GM21737 (cell line): ENCODE data around the gene BGLAP.
A peak's percentile ranks its signal among the peaks of the same experiment; 100 is the strongest.

Experiments used
- ATAC-seq: cut with Tn5 transposase; IDR thresholded peaks from one replicate; pipeline ENCODE4 v1.9.1; 2021; ENCODE audit warnings: mild to moderate bottlenecking, moderate library complexity; ENCODE audit not compliant: unreplicated experiment

BGLAP gene

DNA sequence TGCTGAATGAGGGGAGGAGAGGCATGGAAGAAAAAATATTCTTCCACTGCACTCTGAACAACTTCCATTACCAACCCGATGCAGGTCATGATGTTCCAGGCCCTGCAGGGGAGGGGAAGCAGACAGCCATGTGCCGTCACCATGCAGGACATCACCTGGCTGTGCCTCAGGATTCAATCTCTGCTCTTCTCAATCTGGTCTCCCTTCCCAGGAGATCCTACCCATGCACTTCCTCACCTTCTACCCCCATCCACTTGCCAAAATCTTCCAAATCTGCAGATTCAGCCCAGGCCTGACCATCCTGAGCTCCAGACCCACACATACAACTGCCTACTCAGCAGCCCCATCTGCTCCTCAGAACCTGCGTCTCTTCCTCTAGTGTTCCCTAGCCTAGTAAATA is 11.7 kb downstream of the BGLAP start:
- ATAC-seq: no peak

GRCh38 chr1:156257711-156258110 is 15.7 kb downstream of the BGLAP start:
- ATAC-seq: no peak

DNA sequence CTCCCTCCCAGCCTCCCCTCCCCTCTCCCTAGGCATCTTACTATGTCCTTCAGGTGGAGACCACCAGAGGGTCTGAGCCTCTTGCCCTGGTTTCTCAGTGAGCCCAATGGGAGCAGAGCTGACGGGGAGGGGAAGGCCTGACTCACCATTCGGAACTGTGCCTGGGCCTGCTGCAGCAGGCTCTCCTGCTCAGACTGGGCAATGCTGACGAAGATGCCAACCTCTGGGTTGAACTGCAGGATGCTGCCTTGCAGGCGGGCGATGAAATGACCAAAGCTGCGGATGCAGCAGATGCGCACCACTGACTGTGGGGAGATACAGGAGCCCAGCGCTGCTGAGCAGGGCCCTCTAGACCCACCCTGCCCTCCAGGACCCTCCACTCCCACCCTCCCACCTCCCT is 16.9 kb downstream of the BGLAP start:
- no peak for ATAC-seq

DNA sequence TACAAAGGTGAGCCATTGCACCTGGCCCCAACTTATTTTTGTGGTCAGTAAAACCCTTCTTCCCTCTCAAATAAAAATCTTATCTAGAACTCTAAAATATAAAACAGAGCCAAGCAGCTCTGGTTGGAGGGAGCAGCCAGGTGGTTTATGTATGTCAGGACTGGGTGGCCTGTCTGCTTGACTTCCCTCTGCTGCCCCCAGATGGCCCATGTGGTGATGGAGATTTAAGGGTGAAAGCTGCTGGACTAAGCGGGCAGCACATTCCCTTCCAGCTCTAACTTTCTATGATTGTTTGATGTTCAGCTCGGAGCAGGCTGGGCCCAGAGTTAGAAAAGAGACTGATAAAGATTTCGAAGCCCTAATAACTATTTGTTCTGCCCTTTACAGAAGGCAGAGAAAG is 17.8 kb downstream of the BGLAP start:
- no peak for ATAC-seq

- no peak for ATAC-seq
Observed at GRCh38 chr1:156260896-156261295, 18.9 kb downstream of the BGLAP start.

DNA sequence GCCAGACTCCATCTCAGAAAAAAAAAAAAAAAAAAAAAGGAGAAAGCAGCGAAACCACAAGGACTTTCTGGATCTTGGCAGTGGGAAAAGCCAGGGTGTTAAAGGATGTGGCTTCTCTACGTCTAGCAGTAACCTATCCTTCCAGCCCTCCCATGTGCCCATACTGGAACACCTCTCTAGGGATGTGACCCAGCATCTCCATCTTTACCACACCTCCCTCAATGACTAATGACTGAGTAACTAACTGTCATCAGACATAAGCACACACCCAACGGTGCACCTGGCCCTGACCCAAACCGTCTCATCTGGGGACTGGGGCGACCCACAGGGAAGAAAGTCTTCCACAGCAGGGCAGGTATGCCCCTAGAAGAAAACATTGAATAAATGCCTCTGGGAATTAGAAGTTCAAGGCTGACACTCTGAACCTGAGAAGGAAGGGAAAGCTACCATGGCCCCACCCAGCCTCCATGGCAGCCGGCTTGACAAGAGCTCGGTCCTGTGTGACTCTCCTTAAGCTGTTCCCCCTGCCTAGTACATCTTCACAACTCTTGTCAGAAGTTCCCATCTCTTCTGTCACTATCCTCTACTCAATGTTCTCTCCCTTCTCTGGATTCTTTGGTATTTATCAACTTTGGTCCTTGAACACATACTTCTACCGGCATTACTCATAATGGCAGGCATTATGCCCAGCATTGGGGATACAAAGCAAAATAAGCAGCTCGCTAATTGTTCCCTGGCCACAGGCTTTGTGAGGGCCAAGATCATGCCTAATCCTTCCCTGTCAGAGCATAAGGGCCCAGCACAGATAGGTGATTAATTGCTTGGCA is 20.7 kb downstream of the BGLAP start:
- ATAC-seq: no peak

- ATAC-seq: no peak
Observed at GRCh38 chr1:156263288-156263655, 21.3 kb downstream of the BGLAP start.

DNA sequence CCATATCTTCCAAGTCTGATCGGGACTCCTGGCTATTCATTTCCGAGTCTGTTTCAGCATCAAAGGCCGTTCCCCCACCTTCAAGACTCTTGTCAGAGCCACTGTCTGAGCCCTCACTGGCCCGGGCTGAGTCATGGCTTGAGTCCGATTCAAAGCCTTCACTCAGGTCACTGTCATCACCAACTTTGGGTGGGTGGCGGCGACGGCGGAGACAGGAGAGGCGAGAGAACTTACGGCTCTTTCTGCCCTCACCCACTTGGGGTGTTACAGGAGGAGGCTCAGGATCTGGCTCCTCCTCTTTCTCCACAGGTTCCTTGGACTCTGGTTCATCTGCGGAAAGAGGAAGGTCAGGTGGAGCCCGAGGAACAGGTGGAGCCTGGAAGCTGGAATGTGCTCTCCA is 24.1 kb downstream of the BGLAP start:
- ATAC-seq: no peak

DNA sequence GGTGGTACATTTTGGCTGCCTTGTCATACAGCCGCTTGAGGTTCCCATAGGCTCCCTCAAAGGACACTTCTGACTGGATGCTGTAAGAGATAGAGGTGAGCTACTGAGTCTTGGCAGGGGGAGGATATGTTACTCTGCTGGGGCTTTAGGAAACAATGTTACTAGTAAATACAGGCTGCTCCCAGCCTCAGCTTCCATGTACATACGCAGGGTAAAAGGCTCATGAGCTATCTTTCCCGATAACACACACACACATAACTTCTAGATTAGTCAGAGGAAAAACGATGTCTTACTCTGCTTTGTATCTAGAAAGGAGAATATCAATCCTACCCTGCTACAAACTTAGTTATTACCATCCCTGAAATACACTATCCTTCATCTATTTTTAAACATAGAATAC is 26.4 kb downstream of the BGLAP start:
- no peak for ATAC-seq

- no peak for ATAC-seq
Observed at GRCh38 chr1:156270314-156270713, 28.3 kb downstream of the BGLAP start.

DNA sequence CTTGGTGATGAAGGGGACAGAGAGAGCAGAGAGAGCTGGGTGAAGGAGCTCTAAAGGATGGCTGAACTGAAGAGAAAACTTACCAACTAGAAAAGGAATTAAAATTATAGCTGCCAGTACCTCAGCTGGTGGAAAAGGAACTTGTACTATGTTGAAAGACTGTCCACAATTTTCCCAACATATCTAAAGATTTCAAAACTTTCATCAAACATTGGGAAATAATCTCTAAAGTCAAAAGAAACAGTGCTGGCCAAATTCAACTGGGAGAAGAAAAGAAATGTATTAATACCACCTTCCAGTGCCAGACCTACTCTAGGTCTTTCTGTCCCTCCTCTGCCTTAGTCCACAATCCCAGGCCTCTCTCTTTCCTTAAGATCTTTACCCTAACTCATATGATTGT is 34.5 kb downstream of the BGLAP start:
- ATAC-seq: no peak

- ATAC-seq: no peak
Observed at GRCh38 chr1:156276966-156277381, 35.0 kb downstream of the BGLAP start.

- no peak for ATAC-seq
Observed at GRCh38 chr1:156279837-156280236, 37.9 kb downstream of the BGLAP start.

DNA sequence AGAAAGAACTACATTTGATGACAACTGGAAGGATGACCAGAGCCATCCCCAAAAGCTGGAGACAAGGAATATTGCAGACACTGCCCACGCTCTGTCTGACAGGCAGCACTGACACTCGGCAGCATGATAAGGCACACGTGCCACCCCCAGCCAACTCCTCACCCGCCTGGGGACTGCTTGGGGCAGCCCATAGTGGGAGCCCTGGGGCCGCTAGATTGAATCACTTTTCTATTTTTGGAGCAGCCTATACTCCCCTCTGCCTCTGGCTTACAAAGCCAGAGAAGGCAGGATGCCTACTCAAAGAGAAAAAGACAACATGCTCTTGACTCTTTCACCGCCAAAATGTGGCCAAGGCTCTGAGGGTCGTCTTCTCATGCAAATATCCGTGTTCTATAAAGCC is 39.3 kb downstream of the BGLAP start:
- no peak for ATAC-seq

GRCh38 chr1:156281693-156282478 is 39.9 kb downstream of the BGLAP start:
- ATAC-seq: peak; percentile 16

DNA sequence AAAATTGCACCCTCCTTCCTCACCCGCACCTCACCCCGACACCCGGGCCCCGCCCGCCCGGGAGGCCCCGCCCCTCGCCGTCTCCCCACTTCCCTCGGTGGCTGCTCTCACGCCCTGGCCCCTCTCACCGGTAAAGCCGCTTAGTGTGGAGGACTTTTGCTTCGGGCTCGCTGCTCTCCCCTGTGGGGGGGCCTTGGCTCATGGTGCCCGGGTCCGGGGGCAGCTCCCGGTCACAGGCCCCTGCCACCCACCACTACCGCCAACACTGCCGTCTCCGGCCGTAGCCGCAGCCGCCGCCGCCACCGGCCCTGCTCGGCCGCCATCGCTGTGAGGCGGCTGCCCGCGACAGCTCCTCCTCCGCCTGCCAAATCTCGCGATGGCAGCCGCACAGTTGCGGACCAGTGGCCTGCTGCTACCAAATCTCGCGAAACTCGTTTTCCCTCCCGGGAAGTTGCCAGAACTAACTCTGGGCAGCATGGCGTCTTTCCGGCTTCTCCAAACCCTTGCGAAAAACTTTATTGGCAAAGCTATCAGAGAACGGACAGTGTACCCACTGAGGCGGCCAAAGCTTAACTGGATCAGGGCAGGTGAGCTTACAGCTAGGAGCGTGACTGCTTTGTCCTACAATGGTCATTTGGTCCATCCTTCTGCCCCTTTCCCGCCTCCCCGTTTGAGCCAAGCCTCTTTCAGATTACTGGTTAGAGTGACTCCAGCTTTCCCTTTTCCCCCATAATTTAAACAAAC is 40.7 kb downstream of the BGLAP start, which contains the start of gene SMG5:
Gene SMG5, minus strand, starts transcription at position 347 of the 744 bp plus-strand sequence. Its CDS starts 145 bp downstream, at position 202.
- peak; percentile 76 for ATAC-seq

DNA sequence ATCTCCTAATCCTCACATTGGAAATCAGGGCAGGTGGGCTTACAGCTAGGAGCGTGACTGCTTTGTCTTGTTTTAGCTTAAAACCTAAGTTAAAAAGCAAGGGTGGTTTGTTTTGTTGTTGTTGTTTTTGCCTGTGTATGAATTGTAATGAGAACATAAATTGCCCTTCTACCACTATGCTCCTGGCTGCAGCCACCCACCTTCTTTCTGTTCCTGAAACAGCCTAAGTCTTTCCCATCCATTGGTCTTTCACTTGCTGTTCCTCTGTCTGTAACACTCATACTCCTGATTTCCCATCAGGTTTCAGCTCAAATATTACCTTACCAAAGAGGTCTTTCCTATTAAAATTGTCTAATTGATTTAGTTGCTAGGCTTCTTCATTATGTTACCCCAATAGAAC is 41.5 kb downstream of the BGLAP start:
- ATAC-seq: no peak

DNA sequence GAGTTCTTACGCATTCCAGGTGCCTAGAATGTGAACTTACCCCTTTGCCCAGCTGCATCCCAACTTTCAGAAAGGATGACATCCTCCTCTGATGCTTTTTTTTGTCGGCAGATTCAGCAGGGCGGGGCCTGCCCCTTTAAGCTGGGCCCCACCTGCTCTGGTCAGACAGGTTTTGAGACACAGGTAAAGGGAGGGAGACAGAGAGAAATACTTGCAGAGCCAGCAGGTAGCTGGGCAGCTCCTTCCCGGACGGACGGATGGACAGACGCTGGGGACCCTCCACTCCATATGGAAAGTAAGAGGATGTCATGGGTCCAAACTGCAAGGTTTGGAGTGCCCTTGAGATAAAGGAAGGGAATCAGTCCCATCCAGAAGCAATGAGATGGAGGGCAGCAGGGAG is 42.1 kb downstream of the BGLAP start, which contains the start of gene TMEM79:
Gene TMEM79, plus strand, starts transcription at position 214 of the 400 bp plus-strand sequence. CDS start 902 bp downstream, outside the sequence.
- no peak for ATAC-seq

DNA sequence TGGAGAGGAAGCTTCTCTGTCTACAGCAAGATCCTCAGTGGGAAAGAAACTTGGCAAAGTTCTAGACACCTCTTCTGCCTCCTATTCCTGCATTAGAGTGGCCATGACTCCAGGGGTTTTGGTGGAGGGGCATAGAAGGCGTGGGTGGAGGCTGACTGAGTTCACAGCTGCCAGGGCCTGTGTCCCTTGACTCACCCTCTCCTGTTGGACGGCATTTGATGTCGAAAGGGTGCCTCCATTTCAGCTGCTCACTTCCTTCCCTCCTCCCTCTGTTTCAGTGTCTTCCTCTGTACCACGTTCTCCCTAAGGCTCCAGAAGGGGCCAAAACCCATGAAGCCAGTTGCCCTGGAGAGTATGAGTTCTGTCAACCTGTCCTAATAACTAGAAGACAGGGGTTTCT is 42.8 kb downstream of the BGLAP start:
- no peak for ATAC-seq

DNA sequence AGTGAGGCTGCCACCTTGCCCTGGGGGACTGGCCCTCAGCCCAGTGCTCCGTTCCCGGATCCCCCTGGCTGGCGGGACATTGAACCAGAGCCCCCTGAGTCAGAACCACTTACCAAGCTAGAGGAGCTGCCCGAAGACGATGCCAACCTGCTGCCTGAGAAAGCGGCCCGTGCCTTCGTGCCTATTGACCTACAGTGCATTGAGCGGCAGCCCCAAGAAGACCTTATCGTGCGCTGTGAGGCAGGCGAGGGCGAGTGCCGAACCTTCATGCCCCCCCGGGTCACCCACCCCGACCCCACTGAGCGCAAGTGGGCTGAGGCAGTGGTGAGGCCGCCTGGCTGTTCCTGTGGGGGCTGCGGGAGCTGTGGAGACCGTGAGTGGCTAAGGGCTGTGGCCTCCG is 43.5 kb downstream of the BGLAP start:
- ATAC-seq: no peak

- no peak for ATAC-seq
Observed at GRCh38 chr1:156286061-156286460, 44.1 kb downstream of the BGLAP start.
